OCI-LY3 (cell line): ENCODE results near the gene URB2.

ENCODE experiments used
- CTCF ChIP-seq: fragments of 200-600, 300-600 bp; sonication (generic); IDR thresholded peaks from 2 replicates; pipeline ENCODE4 v1.5.1; 2014; ENCODE audit warnings: antibody characterized with exemption, low read length, low read depth
- EZH2phosphoT487 ChIP-seq: fragments of 200-600 bp; shearing (Covaris generic); IDR thresholded peaks from 2 replicates; pipeline ENCODE4 v1.6.1; 2018; ENCODE audit warnings: antibody characterized with exemption, mixed run types, low read depth

- TF ChIP-seq CTCF (no peak), EZH2phosphoT487 (no peak)
Measured at GRCh38 chr1:229623225-229623624, 2.8 kb upstream of the URB2 start.
